Measurements from ENCODE around the gene ZNF317. TPM values are rescaled to one million over a fixed set of nuclear protein-coding genes. Genes with fewer than 3 reads are reported as not detected.
"Not testable (repeated sequence)": the region's sequence is repeated elsewhere in the genome, so short reads cannot be mapped to it uniquely, and the experiment has no call there.

ZNF317 gene
- polyA plus RNA-seq, 3 donors, result 37.8 to 43.4 (median 38.6) TPM

DNA sequence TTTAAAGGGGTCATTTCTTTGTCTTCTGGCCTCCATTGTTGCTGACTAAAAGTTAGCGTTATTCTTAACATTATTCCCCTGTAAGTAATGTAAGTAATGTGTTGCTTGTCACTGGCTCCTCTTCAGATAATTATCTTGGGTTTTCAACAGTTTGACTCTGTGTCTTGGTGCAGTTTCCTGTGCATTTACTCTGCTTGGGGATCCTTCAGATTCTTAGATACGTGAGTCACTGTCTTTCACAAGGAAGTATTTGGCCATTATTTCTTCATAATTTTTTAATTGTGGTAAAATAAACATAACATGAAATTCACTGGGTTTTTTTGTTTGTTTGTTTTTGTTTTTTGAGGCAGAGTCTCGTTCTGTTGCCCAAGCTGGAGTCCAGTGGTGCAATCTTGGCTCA is 25.1 kb downstream of the ZNF317 start:
- no peak for DNase-seq

DNA sequence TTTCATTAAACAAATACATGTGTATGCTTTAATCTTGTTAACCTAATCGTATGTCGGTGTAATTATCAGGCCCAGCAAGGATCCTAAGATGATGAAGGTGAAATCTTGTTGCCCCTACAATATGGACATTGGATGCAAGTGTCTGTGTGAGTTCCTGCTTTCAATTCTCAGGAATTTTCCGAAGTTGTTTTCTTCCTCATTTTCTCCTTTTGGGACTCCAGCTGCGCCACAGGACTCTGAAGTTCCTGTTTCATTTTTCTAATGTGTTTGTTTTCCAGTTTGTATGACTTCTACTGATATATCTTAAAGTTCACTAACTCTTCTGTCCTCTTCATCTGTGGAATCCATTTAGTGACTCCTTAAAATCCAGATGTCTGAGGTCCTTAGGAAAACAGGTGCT is 26.6 kb downstream of the ZNF317 start:
- DNase-seq, result no peak

DNA sequence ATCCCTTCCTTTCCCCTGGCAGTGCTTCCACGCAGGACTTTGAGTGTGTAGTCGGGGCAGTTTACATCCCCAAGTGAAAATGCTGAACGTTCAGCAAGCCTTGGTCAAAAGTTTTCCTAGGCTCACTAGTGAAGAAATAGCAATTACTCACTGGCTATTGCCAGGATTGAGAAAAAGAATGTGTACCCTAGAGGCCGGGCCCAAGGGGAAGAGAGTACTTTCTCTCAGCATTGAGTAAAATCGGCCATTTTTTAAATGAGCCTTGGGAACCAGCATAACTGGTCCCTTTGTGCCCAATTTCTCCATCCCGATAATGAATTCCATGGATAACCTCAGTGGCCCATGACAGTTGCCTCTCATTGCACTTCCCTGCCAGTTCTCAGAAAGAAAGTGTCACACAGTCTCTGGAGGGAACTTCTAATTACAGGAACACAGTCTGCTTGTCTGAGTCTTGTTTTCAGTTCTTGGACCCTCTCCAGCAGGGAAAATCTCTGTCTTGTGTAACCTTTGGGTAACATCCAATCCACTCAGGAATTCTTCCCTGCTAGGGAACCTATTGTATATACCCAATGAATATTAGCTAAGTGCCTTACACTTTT is 31.3 kb downstream of the ZNF317 start:
- no peak for DNase-seq

DNA sequence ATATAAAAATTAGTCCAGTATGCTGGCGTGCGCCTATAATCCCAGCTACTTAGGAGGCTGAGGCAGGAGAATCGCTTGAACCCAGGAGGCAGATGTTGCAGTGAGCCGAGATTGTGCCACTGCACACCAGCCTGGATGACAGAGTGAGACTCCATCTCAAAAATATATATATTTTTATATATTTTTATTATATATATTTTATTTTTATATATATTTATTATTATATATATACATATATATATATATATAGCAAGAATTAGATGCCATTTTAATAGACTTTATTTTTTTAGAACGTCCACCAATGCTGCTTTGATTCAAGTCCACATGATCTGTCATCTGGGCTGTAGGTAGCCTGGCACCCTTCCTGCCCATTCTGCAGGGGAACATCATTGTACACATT is 35.1 kb downstream of the ZNF317 start:
- no peak for DNase-seq

DNA sequence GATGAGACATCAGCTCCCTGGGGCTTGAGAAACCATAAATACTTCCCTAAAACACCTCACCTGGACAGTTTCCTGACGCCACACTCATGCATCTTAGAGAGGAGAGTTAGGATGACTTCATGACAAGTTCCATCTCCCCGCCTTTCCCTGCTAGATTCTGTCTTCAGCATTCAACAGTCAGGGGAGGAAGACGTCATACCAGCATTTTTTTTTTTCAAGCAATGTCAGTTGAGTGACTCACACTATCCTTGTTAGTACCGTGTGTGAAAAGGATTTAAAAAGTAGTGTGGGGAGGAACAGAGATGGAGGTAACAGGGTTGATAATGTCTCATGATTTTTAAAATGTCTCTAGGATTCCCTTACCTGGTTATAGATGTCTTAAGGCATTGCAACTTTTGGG is 38.7 kb downstream of the ZNF317 start, which contains the start of gene OR7D2:
OR7D2 (plus strand) TSS at position 79 of the 400 bp plus-strand sequence. CDS start 6,803 bp downstream, outside the sequence.
- no peak for DNase-seq

DNA sequence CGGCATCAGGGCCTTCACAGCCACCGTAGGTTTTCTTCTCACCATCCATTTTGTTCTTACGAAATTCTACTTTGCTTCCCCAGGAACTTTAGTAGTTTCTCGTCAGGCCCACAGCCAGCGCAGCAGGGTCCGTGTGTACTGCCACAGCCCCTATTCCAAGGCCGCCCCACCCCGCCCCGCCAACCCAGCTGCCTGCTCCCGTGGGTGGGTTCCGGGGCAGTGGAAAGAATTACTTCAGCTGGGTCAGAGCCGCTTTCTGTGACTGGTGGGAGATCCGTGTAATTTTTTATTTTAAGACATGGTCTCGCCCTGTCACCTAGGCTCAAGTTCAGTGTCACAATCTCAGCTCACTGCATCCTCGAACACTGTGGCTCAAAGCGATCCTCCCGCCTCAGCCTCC is 42.8 kb downstream of the ZNF317 start:
- no peak for DNase-seq

DNA sequence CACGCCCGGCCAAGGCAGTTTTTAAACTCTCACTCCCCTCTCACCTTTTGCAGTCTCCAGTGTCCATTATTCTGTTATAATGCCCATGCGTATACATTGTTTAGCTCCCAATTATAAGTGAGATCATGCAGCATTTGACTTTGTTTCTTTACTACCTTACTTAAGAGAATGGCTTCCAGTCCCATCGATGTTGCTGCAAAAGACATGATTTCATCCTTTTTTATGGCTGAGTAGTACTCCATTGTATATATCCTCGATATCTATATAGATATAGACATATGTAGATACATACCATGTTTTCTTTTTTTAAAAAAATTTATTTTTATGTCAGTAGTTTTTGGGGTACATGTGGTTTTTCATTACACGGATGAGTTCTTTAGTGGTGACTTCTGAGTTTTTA is 47.0 kb downstream of the ZNF317 start:
- no peak for DNase-seq

DNA sequence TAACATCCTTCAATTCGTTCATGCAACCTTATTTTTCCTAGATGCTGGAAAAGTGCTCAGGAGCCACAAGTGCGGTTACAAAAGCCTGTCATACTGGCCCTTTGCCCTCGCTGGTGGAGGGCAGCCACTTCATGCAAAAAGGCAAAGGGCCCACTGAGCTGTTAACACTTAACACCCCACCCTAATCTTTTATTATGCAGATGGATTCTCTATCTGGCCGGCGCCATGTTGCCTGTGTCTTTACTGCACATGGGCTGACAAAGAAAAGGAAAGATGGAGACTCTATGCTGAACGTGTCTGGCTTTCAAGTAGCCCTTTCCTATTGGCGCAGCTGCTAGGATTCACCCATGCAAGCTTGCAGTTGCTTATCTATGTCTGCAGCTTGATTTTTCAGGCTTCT is 49.3 kb downstream of the ZNF317 start:
- DNase-seq, result no peak

DNA sequence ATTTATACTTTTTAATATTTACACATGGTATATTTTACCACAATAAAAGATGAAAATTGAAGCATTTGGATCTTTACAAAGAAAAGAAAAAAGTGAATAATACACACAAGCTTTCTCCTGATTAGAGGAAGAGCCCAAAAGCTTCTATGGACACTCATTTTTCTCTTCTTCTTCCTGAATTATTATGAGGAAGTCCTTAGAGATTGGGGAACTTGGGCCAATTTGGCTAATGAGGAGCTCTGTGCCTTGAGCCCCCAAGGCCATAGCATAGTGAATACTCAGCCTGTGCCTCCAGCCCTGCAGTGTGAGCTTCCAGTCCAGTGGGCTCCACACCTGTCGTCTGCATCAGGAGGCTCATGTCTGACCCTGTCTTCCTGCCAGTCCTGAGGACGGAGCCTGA is 57.8 kb downstream of the ZNF317 start:
- DNase-seq, result not testable (repeated sequence)

DNA sequence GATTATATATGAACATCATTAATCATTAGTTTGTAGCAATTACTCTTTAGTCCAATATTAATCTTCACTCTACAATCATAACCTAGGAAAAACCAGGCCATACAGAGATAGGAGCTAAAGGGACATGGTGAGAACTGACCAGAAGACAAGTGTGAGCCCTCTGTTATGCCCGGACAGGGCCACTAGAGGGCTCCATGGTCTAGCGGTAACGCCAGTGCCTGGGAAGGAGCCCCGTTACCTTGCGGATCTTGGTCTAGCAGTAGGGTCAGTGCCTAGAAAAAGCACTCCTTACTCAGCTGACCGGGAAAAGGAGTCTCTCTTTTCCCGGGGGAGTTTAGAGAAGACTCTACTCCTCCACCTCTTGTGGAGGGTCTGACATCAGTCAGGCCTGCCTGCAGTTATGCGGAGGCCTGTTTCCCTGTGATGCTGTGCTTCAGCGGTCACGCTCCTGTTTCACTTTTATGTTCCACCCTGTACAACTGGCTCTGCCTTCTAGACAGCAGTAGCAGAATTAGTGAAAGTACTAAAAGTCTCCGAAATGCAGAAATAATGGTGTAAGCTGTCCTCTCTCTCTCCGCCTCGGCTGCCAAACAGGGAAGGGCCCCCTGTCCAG is 65.4 kb downstream of the ZNF317 start:
- DNase-seq, result peak; percentile 66

Other genes starting within 250 kb of the ZNF317 start
- gene MUC16, start 130.0 kb upstream of the ZNF317 start, polyA plus RNA-seq (ENCODE audit: insufficient read length in 3 of 3), result under 1 TPM; 0.01 to 0.06 (median 0.04) TPM
- gene OR1M1, start 53.3 kb upstream of the ZNF317 start, polyA plus RNA-seq (ENCODE audit: insufficient read length in 3 of 3), result under 1 TPM in 1 of 3 donors, not detected in 2; 0.06 TPM
- gene OR7G2, start 32.9 kb upstream of the ZNF317 start, polyA plus RNA-seq (ENCODE audit: insufficient read length in 3 of 3), result under 1 TPM; 0.06 to 0.13 (median 0.07) TPM
- gene OR7G1, start 24.6 kb upstream of the ZNF317 start, polyA plus RNA-seq (ENCODE audit: insufficient read length in 3 of 3), result not detected
- gene OR7G3, start 13.4 kb upstream of the ZNF317 start, polyA plus RNA-seq (ENCODE audit: insufficient read length in 3 of 3), result not detected
- gene OR7D2, start 38.6 kb downstream of the ZNF317 start, polyA plus RNA-seq (ENCODE audit: insufficient read length in 3 of 3), result 1 to 10 TPM in 1 of 3 donors, under 1 TPM in 2; 0.06 to 2.0 (median 0.09) TPM
- under 1 TPM in 2 of 3 donors, not detected in 1; 0.06 to 0.07 TPM for gene OR7D4, start 79.2 kb downstream of the ZNF317 start, polyA plus RNA-seq (ENCODE audit: insufficient read length in 3 of 3)
- not detected for gene OR7E24, start 110.5 kb downstream of the ZNF317 start, polyA plus RNA-seq (ENCODE audit: insufficient read length in 3 of 3)
- gene ZNF699, start 169.4 kb downstream of the ZNF317 start, polyA plus RNA-seq (ENCODE audit: insufficient read length in 3 of 3), result 1 to 10 TPM; 5.8 to 8.5 (median 7.3) TPM
- gene ZNF559, start 183.8 kb downstream of the ZNF317 start, polyA plus RNA-seq (ENCODE audit: insufficient read length in 3 of 3), result 10 to 100 TPM; 53.4 to 72.9 (median 61.2) TPM
- gene ZNF177, start 222.6 kb downstream of the ZNF317 start, polyA plus RNA-seq (ENCODE audit: insufficient read length in 3 of 3), result 10 to 100 TPM in 2 of 3 donors, 1 to 10 TPM in 1; 9.7 to 14.5 (median 13.4) TPM

Data from renal pelvis (tissue), 4 donors.